GM21381 (cell line): ENCODE measurements around the gene WASF2.
"Not testable (repeated sequence)": the region's sequence is repeated elsewhere in the genome, so short reads cannot be mapped to it uniquely, and the experiment has no call there.

ENCODE experiments used
- ATAC-seq: cut with Tn5 transposase; IDR thresholded peaks from one replicate; pipeline ENCODE4 v1.9.1; 2021; ENCODE audit warnings: mild to moderate bottlenecking, moderate library complexity; ENCODE audit not compliant: unreplicated experiment

WASF2 gene

DNA sequence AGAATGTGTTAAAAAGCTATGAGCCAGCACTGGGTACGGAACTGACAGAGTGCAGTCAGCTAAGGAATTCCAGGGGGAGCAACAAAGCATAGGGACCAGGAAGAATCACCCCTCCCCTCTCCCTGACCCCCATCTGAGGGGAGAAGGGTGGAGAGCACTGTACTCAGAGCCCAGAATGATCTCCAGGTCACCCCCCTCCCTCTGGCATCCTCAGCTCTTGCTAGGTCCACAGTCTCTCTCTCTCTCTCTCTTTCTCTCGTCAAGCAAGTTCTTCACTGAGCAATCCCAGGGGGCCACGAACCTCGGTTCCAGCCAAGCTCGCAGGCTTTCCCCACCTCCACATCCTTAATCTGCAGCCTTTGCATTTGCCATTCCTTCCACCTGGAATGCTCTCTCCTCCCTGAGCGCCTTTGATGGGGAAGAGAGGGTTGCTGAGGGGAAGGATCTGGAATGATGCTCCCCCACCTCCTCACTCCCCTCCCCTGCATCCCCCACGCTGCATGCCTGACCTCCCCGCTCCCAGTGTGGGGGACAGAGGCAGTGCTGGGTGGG, 6.7 kb upstream of the WASF2 start:
- no peak for ATAC-seq

- ATAC-seq, result no peak
Observed at GRCh38 chr1:27492796-27493195, 2.8 kb upstream of the WASF2 start.

GRCh38 chr1:27491748-27492700, 2.1 kb upstream of the WASF2 start:
- no peak for ATAC-seq

- ATAC-seq, result no peak
Observed at GRCh38 chr1:27489501-27489972, 430 bp downstream of the WASF2 start.

DNA sequence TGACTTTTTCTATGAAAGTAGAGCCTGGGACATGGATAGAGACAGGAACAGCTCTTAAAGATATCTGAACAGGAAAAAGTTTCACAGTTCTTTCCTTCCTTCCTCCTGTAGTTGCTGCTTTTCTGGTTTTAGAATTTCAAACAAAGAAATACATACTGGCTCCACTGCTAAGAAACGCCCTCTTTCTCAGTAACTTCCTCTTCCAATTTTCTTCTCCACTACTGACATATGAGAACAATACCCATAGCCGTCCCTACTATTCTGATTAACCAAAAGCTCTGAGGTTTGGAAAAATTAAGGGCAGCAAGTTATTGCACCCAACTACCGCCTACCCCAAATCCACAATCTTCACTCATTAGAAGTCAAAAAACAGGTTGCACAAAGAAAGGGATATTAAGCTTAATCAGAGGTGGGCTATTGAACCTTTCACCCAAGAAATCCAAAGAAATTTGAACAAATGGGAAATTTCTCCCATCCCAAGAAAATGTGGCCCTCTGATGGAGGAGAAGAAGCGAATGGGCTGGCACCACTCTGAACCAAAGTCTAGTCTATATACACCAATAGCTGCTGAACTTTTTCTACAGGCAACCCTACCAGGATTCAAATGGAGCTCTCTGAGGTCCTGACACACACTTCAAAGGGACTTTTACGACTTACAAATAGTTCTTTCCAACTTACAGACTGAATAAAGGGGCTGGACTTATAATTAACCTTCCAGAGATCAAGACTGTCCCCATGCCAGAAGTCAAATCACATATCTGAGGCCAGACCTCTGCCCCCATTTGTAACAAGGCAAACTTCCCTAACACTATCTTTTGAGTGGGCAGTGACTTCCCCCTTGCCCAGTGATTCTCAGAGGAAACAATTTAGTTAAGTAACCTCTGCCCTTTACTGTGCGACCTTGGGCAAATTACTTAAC, 1.7 kb downstream of the WASF2 start:
- ATAC-seq, result no peak

DNA sequence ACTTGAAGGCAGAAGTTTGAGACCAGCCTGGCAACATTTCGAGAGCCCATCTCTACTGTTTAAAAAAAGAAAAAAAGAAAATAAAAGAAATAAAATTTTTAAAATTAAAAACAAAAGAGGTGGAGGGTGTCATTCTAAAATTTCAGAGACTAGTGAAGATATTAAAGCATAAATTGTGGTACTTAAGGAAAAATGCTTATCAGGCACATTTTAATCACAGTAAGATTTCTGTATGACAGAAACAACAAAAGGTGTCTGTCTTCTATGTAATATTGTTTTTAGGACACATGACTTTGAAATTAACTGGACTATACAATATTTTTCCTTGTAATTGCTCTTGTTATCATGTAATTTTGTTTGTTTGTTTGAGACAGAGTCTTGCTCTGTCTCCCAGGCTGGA, 4.6 kb downstream of the WASF2 start:
- ATAC-seq, result no peak

DNA sequence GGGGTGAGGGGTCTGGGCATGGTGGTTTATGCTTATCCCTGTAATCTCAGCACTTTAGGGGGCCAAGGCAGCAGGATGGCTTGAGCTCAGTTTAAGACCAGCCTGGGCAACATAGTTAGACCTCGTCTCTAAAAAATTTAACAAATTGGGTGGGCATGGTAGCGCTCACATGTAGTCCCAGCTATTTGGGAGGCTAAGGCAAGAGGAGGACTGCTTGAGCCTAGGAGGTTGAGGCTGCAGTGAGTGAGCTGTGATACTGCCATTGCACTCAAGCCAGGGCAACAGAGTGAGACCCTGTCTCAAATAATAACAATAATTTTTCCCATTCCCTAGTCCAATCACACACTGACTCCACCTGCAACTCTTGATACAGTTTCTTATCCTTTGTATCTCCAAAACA, 6.3 kb downstream of the WASF2 start:
- ATAC-seq, result no peak

DNA sequence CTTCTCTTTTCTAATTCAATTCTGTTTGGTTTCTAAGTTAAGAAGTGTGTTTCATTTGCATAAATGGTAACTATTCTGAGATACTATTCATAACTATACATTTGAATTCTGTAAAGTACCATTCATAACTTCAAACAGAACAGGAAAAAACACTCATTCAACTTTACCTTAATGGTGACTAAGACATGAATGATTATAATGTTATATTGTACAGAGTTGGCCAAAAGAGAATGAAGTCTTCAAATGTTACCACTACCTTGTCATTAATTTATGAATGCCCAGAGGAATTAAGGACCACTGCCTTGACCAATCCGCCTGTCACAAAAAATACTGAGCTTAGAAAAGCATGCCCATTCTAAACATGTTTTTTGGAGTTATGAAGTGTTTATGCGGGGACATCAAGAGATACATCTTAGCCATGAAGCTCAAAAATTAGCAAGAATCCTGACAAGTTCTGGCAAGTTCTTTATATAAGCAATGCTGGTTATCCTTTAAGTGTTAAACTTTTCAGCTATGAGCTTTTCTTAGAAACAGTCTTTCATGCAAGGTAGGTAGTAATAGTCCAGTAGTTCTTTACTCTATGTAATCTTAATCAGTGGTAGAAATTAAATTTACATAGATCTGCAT, 7.9 kb downstream of the WASF2 start:
- peak; percentile 34 for ATAC-seq

DNA sequence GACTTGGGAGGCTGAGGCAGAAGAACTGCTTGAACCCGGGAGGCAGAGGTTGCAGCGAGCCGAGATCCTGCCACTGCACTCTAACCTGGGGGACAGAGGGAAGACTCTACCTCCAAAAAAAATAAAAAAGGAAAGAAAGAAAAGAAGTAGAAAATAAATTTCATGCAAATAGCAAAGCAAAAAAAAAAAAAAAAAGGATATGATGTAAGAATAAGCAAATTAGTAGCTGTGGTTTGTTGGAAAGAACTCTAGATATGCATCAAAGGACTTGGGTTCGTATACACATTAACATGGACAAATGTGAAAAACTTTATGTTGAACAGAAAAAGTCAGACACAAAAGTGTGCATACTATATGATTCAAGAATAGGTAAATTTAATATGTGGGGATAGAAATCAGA, 11.9 kb downstream of the WASF2 start:
- ATAC-seq, result no peak

DNA sequence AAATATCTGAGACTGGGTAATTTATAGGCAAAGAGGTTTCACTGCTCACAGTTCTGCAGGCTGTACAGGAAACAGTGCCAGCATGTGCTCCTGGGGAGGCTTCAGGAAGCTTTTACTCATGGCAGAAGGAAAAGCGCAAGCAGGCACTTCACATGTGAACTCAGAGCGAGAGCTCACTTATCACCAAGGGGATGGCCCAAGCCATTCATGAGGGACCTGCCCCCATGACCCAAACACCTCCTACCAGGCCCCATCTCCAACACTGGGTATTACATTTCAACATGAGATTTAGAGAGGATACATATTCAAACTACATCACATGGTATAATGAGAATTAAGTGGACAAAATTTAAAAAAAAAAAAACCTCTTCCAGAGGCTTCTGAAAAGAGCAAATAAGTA, 13.7 kb downstream of the WASF2 start:
- ATAC-seq, result no peak

DNA sequence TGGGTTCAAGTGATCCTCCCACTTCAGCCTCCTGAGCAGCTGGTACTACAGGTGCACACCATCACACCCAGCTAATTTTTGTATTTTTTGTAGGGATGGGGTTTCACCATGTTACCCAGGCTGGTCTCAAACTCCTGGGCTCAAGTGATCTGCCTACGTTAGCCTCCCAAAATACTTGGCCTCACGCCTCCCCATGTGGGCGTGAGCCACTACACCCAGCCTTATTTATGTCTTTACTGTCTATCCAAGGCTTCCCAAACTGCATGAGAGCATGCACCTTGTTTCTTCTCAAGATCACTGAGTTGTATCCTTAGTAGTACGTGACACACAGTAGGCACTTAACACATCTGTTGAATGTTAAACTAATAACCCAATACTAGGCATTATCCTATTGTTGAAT, 14.2 kb downstream of the WASF2 start:
- no peak for ATAC-seq

GRCh38 chr1:27473755-27474154, 16.2 kb downstream of the WASF2 start:
- ATAC-seq, result no peak

DNA sequence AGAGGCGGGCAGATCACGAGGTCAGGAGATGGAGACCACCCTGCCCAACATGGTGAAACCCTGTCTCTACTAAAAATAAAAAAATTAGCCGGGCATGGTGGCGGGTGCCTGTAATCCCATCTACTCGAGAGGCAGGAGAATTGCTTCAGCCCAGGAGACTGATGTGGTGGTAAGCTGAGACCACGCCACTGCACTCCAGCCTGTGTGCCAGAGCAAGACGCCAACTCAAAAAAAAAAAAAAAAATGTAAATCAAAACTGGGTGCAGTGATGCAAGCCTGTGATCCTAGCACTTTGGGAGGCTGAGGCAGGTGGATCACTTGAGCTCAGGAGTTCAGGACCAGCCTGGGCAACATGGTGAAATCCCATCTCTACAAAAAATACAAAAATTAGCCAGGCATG, 17.9 kb downstream of the WASF2 start:
- not testable (repeated sequence) for ATAC-seq

GRCh38 chr1:27471477-27471876, 18.5 kb downstream of the WASF2 start:
- no peak for ATAC-seq

DNA sequence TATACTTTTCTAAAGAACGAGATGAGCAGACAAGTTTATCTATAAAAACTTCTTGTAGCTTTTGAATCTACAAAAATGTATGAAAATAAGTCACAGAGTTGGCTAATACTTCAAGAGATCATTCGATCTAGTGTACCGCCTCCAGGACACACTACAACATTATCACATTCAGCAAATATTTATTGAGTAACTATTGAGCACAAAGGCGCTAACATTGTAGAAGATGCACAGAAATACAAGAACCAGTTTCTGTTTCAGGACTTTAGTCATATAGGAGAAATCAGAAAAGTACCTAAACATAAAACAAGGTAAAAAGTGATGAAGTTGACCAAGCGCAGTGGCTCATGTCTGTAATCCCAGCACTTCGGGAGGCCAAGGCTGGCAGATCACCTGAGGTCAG, 20.6 kb downstream of the WASF2 start:
- no peak for ATAC-seq

- not testable (repeated sequence) for ATAC-seq
Observed at GRCh38 chr1:27468378-27468777, 21.6 kb downstream of the WASF2 start.

GRCh38 chr1:27464926-27465647, 24.9 kb downstream of the WASF2 start:
- no peak for ATAC-seq

GRCh38 chr1:27463916-27464315, 26.1 kb downstream of the WASF2 start:
- not testable (repeated sequence) for ATAC-seq

GRCh38 chr1:27458521-27458920, 31.4 kb downstream of the WASF2 start:
- ATAC-seq, result not testable (repeated sequence)

DNA sequence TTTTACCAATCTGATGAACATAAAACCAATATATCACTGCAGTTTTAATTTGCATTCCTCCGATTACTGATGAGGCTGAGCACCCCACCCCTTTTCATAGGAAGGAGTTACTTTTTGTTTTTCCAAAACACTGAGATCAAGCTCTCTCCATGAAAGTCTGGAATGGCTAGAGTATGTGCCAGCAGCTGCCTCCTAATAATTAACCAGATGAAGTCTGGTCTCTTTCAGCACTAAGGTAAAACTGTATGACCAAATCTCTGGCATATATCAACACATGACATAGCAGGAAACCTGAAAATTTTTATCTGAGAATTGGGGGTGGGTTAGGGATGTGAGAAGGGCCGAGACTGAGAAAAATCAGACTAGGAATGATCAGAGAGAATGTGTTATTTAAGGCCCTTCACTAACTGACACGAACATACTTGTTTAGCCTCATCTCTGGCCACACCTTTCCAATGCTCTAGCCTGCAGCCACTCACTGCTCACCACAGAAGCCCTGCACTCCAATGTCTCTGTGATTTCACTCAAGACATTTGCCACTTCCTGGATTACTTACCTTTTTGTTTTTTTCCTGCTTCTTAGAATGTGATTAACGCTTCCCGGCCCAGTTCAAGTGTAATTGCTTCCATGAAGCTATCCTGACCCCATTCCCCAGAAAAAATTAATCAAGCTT, 34.7 kb downstream of the WASF2 start:
- ATAC-seq, result no peak
